Ovary (tissue), 9 donors: Measurements from ENCODE around the gene CKS1B. TPM values are rescaled to one million over a fixed set of nuclear protein-coding genes. Genes with fewer than 3 reads are reported as not detected.

Source experiments
- DNase-seq, 5 donors: peaks; one replicate each; pipeline ENCODE4 v3.0.0-alpha.2; 2019 to 2020
- H3K27ac ChIP-seq, 2 donors: fragments of 200-600 bp; one replicate each; pipeline versions ENCODE4 v1.5.1 to v1.8.0; 2019 to 2022
- H3K27me3 ChIP-seq: fragments of 200-600 bp; one replicate; pipeline ENCODE4 v1.8.0; 2022
- H3K36me3 ChIP-seq: fragments of 200-600 bp; sonication (generic); one replicate; pipeline ENCODE4 v1.5.1; 2019
- H3K4me1 ChIP-seq: one replicate; pipeline ENCODE4 v1.8.1; 2013; ENCODE audit warnings: mild to moderate bottlenecking, moderate library complexity; ENCODE audit not compliant: insufficient read depth
- H3K4me3 ChIP-seq: fragments of 200-600 bp; sonication (generic); one replicate; pipeline ENCODE4 v1.5.1; 2017
- H3K9me3 ChIP-seq, 2 donors: fragments of 200-600 bp in 1 of 2; sonication (generic) in 1 of 2; one replicate each; pipeline versions ENCODE4 v1.5.1 to v1.8.1; 2013 to 2019; ENCODE audit warnings: mild to moderate bottlenecking in 1 of 2, moderate library complexity in 1 of 2
- CTCF ChIP-seq, 3 donors: fragments of 450-650 bp in 2 of 3; fragments of 200-600 bp in 1 of 3; IDR thresholded peaks; one replicate each; pipeline versions ENCODE4 v1.5.1 to v1.8.0; 2016 to 2022; ENCODE audit warnings: antibody characterized with exemption in 3 of 3, mild to moderate bottlenecking in 1 of 3
- EP300 ChIP-seq: sonication (generic); formaldehyde crosslinking; IDR thresholded peaks from one replicate; pipeline ENCODE4 v1.6.1; 2017; ENCODE audit warnings: antibody characterized with exemption
- POLR2A ChIP-seq: fragments of 450-650 bp; IDR thresholded peaks from one replicate; pipeline ENCODE4 v1.6.1; 2017; ENCODE audit warnings: antibody characterized with exemption, mild to moderate bottlenecking, moderate library complexity
- WGBS, 3 donors: extraction: QIAGEN DNeasy Blood & Tissue Kit in 1 of 3; methylation state at CpG; one replicate each; pipeline versions ENCODE4 v1.1.5 to v1.1.7; 2013 to 2017; 5-methylcytosine and 5-hydroxymethylcytosine counted together
- intact Hi-C, 4 donors: fragments of 100-400 bp; cut with DNase I; formaldehyde crosslinking; loops; one replicate each; pipeline versions ENCODE4 v1.11.0 to v1.15.1; 2022 to 2023
- microRNA-seq, 3 donors: library from miRNA; unstranded; fragments of <30 nt; microRNA quantifications; one replicate each; pipeline versions ENCODE4 to v1.2.0, GENCODE V29; 2019 to 2020
- polyA plus RNA-seq, 2 donors: library from polyadenylated mRNA; stranded (reverse); fragments of 200-250 nt in 1 of 2; fragments of 350-450 nt in 1 of 2; fragmentation: Illumina TruSeq in 1 of 2; extraction: RNeasy Lipid Tissue Mini Kit (QIAGEN cat#74804) in 1 of 2; gene quantifications; one replicate each; pipeline ENCODE4 v1.2.3, GENCODE V29; 2013 to 2014
- small RNA-seq: library from RNA; depleted of rRNA; stranded (forward); fragments of <200 nt; gene quantifications from one replicate; pipeline ENCODE3, GENCODE V24; 2016
- total RNA-seq, 7 donors: library from RNA; depleted of rRNA in 2 of 7; stranded (reverse); fragments of >200 nt in 2 of 7; fragmentation: NEBNext Ultra II Directional in 3 of 7; extraction: Animal tissue kit (Norgen Biotek cat#: 25700) in 3 of 7; gene quantifications; one replicate each; pipeline versions ENCODE4 v1.1.0 to v1.2.4, GENCODE V29; 2016 to 2023
- donor health status: DM: no; HTN: no; CAD: no; lungs with moderate emphysema.
- donor health status: DM: no; HTN: no; CAD: no.
- donor health status: Bipolar disorder and iron deficiency.
- donor health status: DM: yes; HTN: yes; CAD: no.
- donor health status: DM: no; HTN: no; CAD: no.
- donor health status: DM: yes; HTN: yes; CAD: no.

The CKS1B gene
- total and polyA plus RNA-seq, 9 donors: 12.2 to 55.8 (median 28.0) TPM

- WGBS, 3 donors: 54 to 62% (median 55%) methylated on average over 9 of the region's 9 CpGs
- H3K4me3 ChIP-seq: no peak overlapping the region
- H3K9me3 ChIP-seq: no peaks in the 10 kb centered on the region
- no peaks in the 10 kb centered on the region for H3K36me3 ChIP-seq
- TF ChIP-seq EP300 (no peak), CTCF (IDR thresholded peaks at IDR 0.05) (no peak), POLR2A (no peak)
- H3K4me1 ChIP-seq: no peaks in the 10 kb centered on the region
- H3K27ac ChIP-seq: no peak overlapping the region
- no peaks in the 10 kb centered on the region for H3K27me3 ChIP-seq
- intact Hi-C loops: no loop called here
- DNase-seq: no peak
Observed at GRCh38 chr1:155026154-155026553, 51.7 kb downstream of the CKS1B start.

GRCh38 chr1:155026588-155026987 lies 52.1 kb downstream of the CKS1B start:
- H3K4me3 ChIP-seq: no peak overlapping the region
- no peaks in the 10 kb centered on the region for H3K9me3 ChIP-seq
- no peaks in the 10 kb centered on the region for H3K27me3 ChIP-seq
- DNase-seq: no peak
- H3K27ac ChIP-seq: no peak overlapping the region
- H3K36me3 ChIP-seq: no peaks in the 10 kb centered on the region
- intact Hi-C loops: no loop called here
- TF ChIP-seq EP300: no peak
- no peak for TF ChIP-seq CTCF (IDR thresholded peaks at IDR 0.05)
- TF ChIP-seq POLR2A: no peak
- 82 to 92% (median 89%) methylated on average over 6 of the region's 6 CpGs for WGBS, 3 donors
- H3K4me1 ChIP-seq: no peaks in the 10 kb centered on the region

Small RNA genes within 50 kb of the gene (microRNA-seq; reads per million reads assigned to microRNA genes)
- gene MIR4258: 0 to 0.38 (median 0.36) reads per million in 3 donors

Small RNA genes within 50 kb of the gene (small RNA-seq; reads per million reads assigned to genes)
- not detected for gene MIR4258
- gene RF00017: not detected

Other genes with a start within 250 kb of the CKS1B start
- 1 to 10 TPM in 5 of 7 donors, under 1 TPM in 2; 0.71 to 6.0 (median 1.7) TPM for gene KCNN3, start 104.4 kb upstream of the CKS1B start, total RNA-seq
- gene KCNN3, start 104.4 kb upstream of the CKS1B start, polyA plus RNA-seq: 1 to 10 TPM in 1 of 2 donors, under 1 TPM in 1; 0.91 to 6.1 TPM
- 10 to 100 TPM in 6 of 7 donors, 1 to 10 TPM in 1; 8.6 to 50.7 (median 35.3) TPM for gene PMVK, start 38.0 kb upstream of the CKS1B start, total RNA-seq
- 10 to 100 TPM; 21.4 to 30.6 TPM for gene PMVK, start 38.0 kb upstream of the CKS1B start, polyA plus RNA-seq
- gene PBXIP1, start 18.6 kb upstream of the CKS1B start, total RNA-seq: 100 to 1,000 TPM in 6 of 7 donors, 10 to 100 TPM in 1; 78.7 to 170 (median 120) TPM
- gene PBXIP1, start 18.6 kb upstream of the CKS1B start, polyA plus RNA-seq: 100 to 1,000 TPM; 105 to 151 TPM
- gene PYGO2, start 12.9 kb upstream of the CKS1B start, total RNA-seq: 10 to 100 TPM; 17.2 to 53.0 (median 42.5) TPM
- gene PYGO2, start 12.9 kb upstream of the CKS1B start, polyA plus RNA-seq: 10 to 100 TPM; 25.0 to 28.8 TPM
- gene SHC1, start 3.9 kb upstream of the CKS1B start, total RNA-seq: 100 to 1,000 TPM in 1 of 7 donors, 10 to 100 TPM in 6; 36.8 to 183 (median 80.0) TPM
- gene SHC1, start 3.9 kb upstream of the CKS1B start, polyA plus RNA-seq: 100 to 1,000 TPM in 1 of 2 donors, 10 to 100 TPM in 1; 56.8 to 161 TPM
- 10 to 100 TPM; 11.1 to 30.0 (median 19.9) TPM for gene FLAD1, start 8.7 kb downstream of the CKS1B start, total RNA-seq
- gene FLAD1, start 8.7 kb downstream of the CKS1B start, polyA plus RNA-seq: 10 to 100 TPM; 14.2 to 16.4 TPM
- not detected for gene LENEP, start 18.9 kb downstream of the CKS1B start, total RNA-seq
- not detected for gene LENEP, start 18.9 kb downstream of the CKS1B start, polyA plus RNA-seq
- 10 to 100 TPM; 15.3 to 45.5 (median 33.1) TPM for gene ZBTB7B, start 28.1 kb downstream of the CKS1B start, total RNA-seq
- 10 to 100 TPM in 1 of 2 donors, 1 to 10 TPM in 1; 3.6 to 18.2 TPM for gene ZBTB7B, start 28.1 kb downstream of the CKS1B start, polyA plus RNA-seq
- gene DCST2, start 59.1 kb downstream of the CKS1B start, total RNA-seq: 1 to 10 TPM in 4 of 7 donors, under 1 TPM in 2, not detected in 1; 0.45 to 1.4 (median 1.2) TPM
- gene DCST2, start 59.1 kb downstream of the CKS1B start, polyA plus RNA-seq: 1 to 10 TPM in 1 of 2 donors, under 1 TPM in 1; 0.17 to 1.1 TPM
- under 1 TPM in 4 of 7 donors, not detected in 3; 0.22 to 0.80 (median 0.51) TPM for gene DCST1, start 59.1 kb downstream of the CKS1B start, total RNA-seq
- gene DCST1, start 59.1 kb downstream of the CKS1B start, polyA plus RNA-seq: under 1 TPM in 1 of 2 donors, not detected in 1; 0.06 TPM
- 100 to 1,000 TPM in 1 of 7 donors, 10 to 100 TPM in 6; 34.8 to 149 (median 67.8) TPM for gene ADAM15, start 76.6 kb downstream of the CKS1B start, total RNA-seq
- 10 to 100 TPM; 17.0 to 61.7 TPM for gene ADAM15, start 76.6 kb downstream of the CKS1B start, polyA plus RNA-seq
- gene EFNA4, start 89.1 kb downstream of the CKS1B start, total RNA-seq: 10 to 100 TPM in 5 of 7 donors, 1 to 10 TPM in 2; 8.6 to 14.1 (median 12.2) TPM
- gene EFNA4, start 89.1 kb downstream of the CKS1B start, polyA plus RNA-seq: 10 to 100 TPM in 1 of 2 donors, 1 to 10 TPM in 1; 7.3 to 10.6 TPM
- 1 to 10 TPM; 1.3 to 3.7 (median 2.4) TPM for gene EFNA3, start 104.2 kb downstream of the CKS1B start, total RNA-seq
- gene EFNA3, start 104.2 kb downstream of the CKS1B start, polyA plus RNA-seq: 1 to 10 TPM; 1.6 to 2.1 TPM
- gene EFNA1, start 153.2 kb downstream of the CKS1B start, total RNA-seq: 10 to 100 TPM; 12.1 to 51.6 (median 16.6) TPM
- gene EFNA1, start 153.2 kb downstream of the CKS1B start, polyA plus RNA-seq: 10 to 100 TPM; 18.6 to 27.3 TPM
- gene SLC50A1, start 161.2 kb downstream of the CKS1B start, total RNA-seq: 10 to 100 TPM; 10.8 to 31.4 (median 16.8) TPM
- 10 to 100 TPM; 19.7 to 50.2 TPM for gene SLC50A1, start 161.2 kb downstream of the CKS1B start, polyA plus RNA-seq
- gene DPM3, start 165.8 kb downstream of the CKS1B start, total RNA-seq: 100 to 1,000 TPM in 1 of 7 donors, 10 to 100 TPM in 6; 59.3 to 126 (median 85.5) TPM
- gene DPM3, start 165.8 kb downstream of the CKS1B start, polyA plus RNA-seq: 100 to 1,000 TPM in 1 of 2 donors, under 1 TPM in 1; 0.70 to 168 TPM
- 100 to 1,000 TPM in 6 of 7 donors, 10 to 100 TPM in 1; 96.5 to 209 (median 158) TPM for gene KRTCAP2, start 198.6 kb downstream of the CKS1B start, total RNA-seq
- 100 to 1,000 TPM; 219 to 499 TPM for gene KRTCAP2, start 198.6 kb downstream of the CKS1B start, polyA plus RNA-seq
- gene TRIM46, start 199.2 kb downstream of the CKS1B start, total RNA-seq: under 1 TPM in 6 of 7 donors, not detected in 1; 0.12 to 0.87 (median 0.54) TPM
- gene TRIM46, start 199.2 kb downstream of the CKS1B start, polyA plus RNA-seq: under 1 TPM; 0.12 to 0.24 TPM
- gene THBS3, start 233.2 kb downstream of the CKS1B start, total RNA-seq: 10 to 100 TPM; 19.9 to 50.2 (median 29.1) TPM
- gene THBS3, start 233.2 kb downstream of the CKS1B start, polyA plus RNA-seq: 10 to 100 TPM; 23.1 to 28.2 TPM
- gene MTX1, start 234.0 kb downstream of the CKS1B start, total RNA-seq: 10 to 100 TPM; 18.5 to 33.4 (median 27.7) TPM
- gene MTX1, start 234.0 kb downstream of the CKS1B start, polyA plus RNA-seq: 10 to 100 TPM; 15.6 to 35.4 TPM